Mucosa of gallbladder (tissue), 1 donor: Measurements from ENCODE around the gene FBXW2. TPM values are rescaled to one million over a fixed set of nuclear protein-coding genes. Genes with fewer than 3 reads are reported as not detected.
"Not testable (repeated sequence)": the region's sequence is repeated elsewhere in the genome, so short reads cannot be mapped to it uniquely, and the experiment has no call there.

Source experiments
- DNase-seq: peaks from one replicate; pipeline ENCODE4 v3.0.0-alpha.2; 2020; ENCODE audit warnings: low spot score
- total RNA-seq: library from RNA; stranded (reverse); gene quantifications from one replicate; pipeline ENCODE4 v1.2.1, GENCODE V29; 2021
- donor health status: DM: no; HTN: no; CAD: no.

FBXW2 gene
- total RNA-seq, 1 donor from 2014 or later, result 44.9 TPM

DNA sequence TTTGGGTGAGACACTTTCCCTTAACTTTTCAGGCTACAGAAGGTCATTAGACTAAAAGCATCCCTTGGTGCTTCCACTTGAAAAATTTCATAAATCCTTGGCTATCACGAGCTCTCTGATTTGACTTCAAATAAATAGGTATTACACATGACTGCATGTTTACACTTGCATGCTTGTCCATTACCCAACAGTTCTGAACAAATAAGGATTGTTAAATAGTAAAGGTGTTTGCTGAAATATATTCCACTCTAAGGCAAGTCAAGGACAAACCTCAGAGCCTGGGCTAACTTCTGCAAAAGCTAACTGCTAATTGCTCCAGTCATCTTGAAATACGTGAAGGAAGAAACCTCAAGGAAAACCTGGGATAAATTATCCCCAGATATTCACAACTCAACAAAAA lies 14.5 kb downstream of the FBXW2 start:
- no peak for DNase-seq

DNA sequence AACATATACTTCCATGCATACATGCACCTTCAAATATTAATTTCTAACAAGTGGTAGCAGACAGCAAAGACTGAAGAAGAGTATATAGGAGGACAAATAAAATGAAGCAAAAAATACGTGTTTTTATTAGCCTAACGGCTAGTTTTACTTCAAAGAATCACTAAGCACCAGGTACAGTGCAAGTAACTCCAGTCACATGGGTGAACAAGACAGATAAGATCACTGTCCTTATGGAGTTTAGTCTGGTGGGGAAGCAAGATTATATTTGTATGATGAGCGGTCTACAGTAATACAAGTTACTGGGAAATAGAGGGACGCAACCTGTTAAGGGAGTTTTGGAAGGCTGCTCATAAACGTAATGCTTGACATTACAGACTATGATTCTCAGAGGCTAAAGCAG lies 16.0 kb downstream of the FBXW2 start:
- no peak for DNase-seq

DNA sequence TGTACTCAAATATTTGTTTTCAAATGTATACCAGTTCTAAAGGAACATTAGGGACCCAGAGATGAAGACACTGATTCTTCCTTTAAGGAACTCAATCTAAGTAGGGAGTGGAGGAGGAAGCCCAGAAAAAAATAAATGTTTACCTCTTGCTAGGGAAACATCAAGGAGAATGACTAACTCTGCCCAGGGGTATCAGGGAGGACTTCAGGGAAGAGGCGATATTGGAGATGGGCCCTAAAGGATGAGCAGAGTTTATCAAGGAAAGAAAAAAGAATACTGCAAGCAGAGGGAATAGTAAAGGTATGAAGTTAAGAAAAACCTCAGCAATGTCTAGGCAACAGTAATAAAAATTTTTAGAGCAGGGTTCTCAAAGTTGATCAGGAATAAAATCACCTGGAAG lies 16.4 kb downstream of the FBXW2 start:
- DNase-seq, result no peak

DNA sequence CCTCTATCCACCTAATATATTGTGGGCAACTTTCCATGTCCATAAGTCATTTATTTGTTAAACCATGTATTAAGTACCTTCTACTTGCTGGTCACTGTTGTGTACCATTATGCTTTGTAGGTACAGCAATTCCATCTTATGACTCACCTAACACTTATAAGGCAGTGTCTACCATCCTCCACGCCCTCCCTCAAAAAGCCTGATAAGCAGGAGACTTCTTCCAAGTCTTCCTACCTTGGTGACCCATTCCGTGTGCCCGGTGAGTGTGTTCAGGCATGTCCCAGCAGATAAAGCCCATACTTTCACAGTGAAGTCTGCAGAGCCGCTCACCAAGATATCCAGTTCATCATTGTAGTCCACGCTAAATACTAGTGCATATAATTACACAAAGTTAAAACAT lies 17.4 kb downstream of the FBXW2 start:
- DNase-seq, result no peak

DNA sequence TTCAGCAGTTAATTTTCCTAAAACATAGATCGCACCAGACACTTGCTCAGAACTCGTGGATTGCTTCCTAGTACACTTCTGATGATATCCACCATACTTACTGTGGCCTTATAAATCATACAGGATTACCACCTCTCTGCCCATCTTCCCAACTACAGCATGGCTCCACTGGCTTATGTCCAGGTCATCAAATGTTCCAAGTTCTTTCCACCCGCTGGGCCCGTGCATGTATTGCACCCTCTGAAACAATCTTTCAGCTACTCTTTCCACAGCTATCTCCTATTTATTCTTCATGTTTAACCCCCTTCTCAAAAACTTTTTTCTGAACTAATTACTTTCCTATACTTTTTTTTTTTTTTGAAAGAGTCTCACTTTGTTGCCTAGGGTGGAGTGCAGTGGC lies 18.5 kb downstream of the FBXW2 start:
- DNase-seq, result no peak

DNA sequence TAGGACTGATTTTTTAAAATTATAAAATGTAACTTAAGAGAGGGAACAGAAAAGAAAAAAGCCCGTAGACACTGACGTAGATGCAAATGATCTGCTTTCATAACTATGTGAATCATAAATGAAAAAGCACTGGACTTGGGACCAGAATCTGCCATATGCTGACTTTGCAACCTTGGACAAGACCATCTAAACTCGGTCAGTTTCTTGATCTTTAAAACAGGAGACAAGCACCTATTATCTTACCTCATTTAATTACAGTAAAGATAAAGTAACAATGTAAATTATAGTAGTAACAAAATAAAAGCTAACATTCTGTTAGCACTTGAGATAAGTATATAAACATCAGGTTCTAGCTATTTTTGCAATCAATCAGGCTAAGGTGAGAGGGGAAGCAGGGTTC lies 20.0 kb downstream of the FBXW2 start:
- no peak for DNase-seq

DNA sequence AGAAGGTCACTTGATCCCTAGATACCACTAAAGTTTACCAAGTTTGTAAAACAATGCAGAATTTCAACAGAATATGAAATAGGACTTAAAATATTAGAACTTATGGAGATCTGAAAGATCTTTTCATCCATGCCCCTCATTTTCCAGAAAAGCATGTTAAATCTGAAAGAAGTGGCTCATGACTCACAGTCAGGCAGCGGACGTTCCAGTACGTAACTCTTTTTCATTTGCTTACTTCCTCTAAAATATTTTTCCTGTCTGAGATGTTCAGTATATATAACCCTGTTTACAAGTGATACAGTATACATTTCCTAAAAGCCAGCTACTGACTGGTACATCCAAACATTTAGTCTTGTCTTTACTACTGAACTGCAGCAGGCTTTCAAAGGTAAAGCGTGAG lies 22.3 kb downstream of the FBXW2 start:
- no peak for DNase-seq

DNA sequence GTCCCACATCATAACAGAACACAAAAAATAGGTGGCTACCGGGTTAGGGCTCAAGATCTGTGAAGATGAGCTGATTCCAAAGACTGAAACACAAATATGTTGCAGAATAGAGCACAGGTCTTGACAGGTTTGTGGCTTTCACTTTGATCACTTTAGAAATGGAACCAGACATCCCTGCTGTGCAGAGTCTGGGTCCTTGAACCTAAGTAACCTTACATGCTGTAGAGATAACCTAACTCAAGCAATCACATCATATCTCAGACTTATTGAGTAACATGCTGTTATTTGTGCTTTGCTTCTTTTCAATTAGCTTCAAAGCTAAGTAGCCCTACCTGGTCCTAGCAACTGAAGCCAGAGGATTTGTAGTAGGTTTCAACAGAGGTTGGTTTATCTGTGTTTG lies 24.3 kb downstream of the FBXW2 start:
- no peak for DNase-seq

DNA sequence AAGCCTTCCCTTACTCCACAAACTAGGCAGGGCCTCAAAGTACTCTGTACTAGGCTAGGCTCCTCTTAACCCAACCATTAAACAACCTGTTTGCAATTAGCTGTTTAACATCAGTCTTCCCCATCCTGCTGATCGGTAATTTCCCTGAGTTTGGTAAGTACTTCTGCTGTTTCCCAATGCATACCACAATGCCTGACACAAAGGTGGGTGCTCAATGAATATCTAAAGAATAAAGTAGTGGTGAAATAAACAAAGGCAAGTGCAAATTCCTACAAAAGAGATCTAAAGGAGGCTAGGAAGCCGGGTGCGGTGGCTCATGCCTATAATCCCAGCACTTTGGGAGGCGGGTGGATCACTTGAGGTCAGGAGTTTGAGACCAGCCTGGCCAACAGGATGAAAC lies 25.0 kb downstream of the FBXW2 start:
- no peak for DNase-seq

DNA sequence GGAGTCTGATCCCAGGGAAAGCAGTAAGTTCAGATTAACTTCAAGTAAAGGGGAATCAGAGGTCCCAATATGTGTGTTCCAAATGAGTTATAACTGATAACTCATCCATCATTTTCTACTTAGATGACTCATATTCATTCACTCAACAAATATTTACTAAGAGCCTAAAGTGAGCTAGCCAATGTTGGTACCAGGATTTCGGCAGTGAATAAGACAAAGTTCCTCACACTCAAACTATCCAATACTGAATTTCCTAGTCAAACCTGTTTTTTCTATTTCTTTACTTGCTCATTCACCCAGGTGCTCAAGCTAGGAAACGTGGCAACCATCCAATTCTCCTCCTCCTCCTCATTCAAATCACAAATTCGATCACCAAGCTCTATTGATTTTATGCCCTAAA lies 25.8 kb downstream of the FBXW2 start:
- DNase-seq, result no peak

DNA sequence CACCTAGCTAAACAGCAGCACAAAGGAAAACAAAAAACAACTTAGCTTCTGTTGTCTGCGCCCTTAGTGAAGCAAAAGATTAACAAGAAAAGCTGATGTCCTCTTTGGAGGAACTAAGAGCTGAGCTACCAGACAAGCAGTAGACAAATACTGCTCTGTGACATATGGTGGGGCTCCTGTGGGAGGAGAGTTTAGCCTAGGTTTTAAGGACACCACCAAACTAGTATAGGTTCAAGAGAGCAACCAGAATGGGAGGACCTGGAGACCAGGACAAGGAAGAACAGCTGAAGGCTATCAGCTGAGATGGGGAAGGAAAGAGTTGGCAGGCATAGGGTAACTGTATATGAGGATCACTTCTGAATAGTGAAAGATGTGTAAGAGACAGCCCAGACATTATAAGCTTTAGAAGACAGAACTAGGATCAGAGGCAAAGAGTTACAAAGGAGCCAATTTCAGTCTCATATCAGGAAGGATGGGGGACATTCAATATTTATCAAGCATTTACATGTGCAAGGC lies 27.2 kb downstream of the FBXW2 start:
- DNase-seq, result no peak

DNA sequence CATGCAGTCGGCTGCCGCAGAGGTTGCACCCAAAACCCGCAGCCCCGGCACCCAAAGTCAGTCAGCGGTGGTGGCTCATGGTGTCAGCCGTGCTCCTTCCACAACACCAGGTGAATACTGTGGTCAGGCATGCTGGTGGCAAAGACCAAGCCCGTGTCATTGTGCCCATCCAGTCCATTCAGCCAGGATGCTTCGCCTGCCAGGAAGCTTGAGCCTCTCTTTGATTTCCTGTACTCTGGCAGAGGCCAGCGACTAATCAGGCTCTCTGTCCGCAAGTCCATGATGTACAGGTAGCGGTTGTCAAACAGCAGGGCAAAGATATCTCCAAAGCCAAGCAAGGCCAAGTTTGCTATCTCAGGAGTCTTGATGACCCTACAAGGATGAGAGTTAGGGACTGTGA lies 28.7 kb downstream of the FBXW2 start:
- no peak for DNase-seq

DNA sequence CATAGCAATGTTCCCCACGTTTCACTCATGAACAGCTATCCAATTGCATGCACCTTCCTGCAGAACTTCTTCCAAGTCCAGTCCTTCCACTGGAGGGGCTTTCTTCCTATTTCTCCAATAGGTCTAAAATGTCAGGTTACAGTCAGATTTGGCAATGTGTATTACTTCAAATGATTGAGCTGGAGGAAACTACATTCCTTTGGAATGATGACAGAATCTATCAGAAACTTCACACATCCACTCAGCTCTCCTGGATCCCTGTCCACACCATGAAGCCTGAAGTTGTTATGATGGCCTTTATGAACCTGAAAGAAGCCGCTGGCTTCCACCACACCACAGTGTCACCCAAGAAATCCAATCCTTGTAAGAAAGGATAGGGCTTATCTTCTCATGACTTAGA lies 32.2 kb downstream of the FBXW2 start:
- no peak for DNase-seq

DNA sequence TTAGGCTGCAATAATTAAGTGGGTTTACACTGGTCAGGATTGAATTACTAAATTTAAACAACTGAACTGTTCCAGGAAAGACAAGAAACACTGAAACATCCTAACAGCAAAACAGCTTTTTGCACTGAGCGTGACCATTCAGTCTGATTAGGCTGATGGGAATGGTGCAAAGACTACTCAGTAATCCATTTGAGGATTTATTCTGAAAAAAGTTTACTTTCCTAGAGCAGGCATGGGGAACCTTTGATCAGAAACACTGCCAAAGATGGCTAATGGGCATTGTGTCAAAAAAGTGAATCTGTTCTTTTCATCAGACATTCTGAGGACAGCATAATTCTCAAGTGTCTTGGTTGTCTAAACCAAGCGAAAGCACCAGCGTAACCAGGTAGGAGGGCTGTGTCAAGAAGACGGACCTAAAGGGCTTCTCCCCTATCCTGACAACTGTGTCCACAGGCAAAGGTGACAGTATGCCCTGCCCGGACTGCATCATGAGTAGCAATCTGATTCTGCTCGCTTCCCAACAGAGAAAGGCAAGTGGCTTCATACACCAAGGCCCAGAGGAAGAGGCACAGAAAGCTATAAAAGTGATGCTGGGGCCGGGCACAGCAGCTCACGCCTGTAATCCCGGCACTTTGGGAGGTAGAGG lies 33.3 kb downstream of the FBXW2 start:
- DNase-seq, result no peak

DNA sequence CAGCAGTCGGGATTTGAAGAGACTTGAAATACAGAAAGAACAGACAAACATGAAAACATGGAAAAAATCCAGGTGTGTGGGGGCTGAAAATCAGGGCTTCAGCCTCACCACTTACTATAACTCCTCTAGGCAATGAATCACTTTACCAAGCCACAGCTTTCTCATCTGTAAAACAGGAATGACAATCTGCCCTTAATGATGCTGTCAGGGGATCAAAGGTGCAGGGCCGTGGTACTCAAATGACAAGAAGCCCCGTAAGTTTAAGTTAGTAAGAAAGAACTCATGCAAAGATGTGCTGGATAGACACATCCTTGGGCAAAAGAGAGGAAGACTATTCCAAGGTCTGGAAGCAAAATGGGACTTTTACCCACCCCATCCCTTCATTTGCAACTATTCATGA lies 34.7 kb downstream of the FBXW2 start:
- no peak for DNase-seq

DNA sequence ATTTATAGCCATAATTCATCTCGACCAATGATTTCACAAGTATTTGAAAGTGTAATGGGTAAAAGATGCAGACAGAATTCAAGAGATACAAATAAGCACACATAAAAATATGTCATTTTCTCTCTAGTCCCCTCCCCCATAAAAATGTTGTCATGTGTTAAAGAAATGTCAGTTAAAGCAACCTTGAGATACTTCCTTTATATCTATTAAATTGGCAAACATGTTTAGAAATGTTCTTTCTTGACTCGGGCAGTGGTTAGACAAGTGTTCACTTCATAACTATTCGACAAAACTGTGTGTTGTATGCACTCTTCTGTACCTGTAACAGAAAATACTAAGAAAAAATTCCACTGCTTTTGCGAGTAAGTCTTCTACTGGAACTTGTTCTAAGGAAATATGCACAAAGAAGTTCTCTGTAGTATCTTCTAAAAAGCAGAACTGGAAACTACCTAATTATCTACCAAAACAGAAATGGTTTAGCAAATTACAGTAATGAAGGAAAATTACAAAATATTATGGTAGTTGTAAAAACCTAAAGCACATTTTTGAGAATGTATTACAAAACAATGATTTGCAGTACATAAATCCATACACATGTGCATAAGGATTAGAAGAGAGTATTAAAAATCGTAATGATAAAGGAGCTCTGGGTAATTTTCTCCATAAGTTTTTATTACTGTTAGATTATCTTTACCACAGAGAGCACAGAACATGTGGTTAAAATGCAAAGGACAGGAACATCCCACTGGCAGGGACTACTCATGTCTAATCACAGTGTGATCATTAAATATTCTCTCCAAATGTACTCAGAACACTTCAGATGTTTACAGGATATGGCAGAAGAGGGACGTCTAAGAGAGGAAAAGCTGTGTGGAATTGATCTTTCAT lies 35.9 kb downstream of the FBXW2 start:
- no peak for DNase-seq

DNA sequence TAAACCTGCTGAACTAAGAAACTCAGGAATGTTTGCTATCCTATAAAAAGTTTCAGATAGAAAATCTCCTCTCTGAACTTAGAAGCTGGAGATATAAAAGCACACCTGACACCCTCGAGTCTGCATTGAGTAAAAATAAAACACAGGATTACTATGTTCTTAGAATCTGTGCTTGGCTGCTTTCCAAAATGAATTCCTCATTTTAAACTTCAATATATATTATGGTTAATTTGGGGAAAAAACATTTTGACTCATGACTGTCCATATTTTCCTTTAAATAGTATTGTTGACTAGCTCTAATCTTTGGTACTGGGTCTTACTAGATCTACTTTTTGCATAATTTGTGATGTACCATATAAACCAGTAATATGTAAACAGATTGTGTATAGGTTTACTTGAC lies 36.7 kb downstream of the FBXW2 start:
- no peak for DNase-seq

DNA sequence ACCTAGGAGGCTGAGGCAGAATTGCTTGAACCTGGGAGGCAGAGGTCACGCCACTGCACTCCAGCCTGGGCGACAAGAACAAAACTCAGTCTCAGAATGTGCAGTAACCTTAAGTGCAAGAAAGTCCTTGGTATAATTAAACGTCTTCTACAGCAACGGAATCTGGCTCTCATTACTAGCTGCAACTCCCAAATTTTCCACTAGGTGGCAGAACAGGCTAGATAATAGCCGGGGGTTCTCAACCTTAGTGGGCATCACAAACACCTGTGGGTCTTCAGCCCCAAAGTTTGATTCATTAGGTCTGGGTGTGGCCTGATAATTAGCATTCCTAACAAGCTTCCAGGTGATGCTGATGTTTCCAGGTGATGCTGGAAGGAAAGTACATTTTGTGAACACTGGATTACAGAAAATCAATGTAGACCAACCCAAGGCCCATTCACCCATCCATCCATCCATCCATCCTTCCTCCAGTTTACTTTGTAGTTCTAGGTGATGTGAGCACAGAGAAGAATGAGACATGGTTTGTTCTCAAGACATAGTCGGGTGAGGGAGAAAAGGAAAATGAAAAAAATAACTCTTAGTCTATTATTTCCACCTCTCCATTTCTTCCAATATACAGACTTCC lies 37.3 kb downstream of the FBXW2 start:
- DNase-seq, result peak; percentile 67

DNA sequence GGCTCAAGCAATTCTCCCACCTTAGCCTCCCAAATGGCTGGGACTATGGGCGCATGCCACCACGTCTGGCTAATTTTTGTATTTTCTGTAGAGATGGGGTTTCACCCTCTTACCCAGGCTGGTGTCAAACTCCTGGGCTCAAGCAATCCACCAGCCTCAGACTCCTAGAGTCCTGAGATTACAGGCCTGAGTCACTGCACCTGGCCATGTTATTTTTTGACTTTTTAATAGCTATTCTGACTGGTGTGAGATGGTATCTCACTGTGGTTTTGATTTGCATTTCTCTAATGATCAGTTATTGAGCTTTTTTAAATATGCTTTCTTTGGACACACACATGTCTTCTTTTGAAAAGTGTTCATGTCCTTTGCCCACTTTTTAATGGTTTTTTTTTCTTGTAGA lies 38.2 kb downstream of the FBXW2 start:
- no peak for DNase-seq

DNA sequence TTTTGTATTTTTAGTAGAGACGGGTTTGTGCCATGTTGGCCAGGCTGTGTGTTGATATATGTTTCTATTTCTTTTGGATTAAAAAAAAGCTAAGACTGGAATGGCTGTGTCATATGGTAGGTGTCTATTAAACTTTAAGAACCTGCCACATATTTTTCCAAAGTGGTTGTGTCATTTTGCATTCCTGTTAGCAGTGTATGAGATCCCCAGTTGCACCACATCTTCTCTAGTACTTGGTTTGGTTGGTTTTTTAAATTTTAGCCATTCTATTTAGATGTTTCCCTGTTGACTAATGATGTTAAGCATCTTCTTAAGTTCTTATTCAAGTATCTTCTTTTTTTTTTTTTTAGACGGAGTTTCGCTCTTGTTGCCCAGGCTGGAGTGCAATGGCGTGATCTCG lies 42.8 kb downstream of the FBXW2 start:
- no peak for DNase-seq

DNA sequence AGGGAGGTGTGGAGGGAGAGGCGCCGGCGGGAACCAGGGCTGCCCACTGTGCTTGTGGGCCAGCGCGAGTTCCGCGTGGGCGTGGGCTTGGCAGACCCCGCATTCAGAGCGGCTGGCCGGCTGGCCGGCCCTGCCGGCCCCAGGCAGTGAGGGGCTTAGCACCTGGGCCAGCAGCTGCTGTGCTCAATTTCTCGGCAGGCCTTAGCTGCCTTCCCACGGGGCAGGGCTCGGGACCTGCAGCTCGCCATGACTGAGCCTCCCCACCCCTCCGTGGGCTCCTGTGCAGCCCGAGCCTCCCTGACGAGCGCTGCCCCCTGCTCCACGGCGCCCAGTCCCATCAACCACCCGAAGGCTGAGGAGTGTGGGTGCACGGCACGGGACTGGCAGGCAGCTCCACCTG lies 46.9 kb downstream of the FBXW2 start:
- not testable (repeated sequence) for DNase-seq

DNA sequence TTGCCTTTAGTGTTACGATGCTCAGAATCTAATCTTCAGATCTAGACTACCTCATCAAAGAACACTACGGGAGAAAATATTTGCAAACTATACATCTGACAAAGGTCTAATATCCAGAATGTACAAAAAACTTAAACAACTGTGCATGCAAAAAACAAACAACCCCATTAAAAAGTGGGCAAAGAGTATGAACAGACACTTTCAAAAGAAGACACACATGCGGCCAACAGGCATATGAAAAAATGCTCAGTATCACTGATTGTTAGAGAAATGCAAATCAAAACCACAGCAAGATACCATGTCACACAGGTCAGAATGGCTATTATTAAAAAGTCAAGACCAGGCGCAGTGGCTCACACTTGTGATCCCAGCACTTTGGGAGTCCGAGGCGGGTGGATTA lies 47.9 kb downstream of the FBXW2 start:
- no peak for DNase-seq

DNA sequence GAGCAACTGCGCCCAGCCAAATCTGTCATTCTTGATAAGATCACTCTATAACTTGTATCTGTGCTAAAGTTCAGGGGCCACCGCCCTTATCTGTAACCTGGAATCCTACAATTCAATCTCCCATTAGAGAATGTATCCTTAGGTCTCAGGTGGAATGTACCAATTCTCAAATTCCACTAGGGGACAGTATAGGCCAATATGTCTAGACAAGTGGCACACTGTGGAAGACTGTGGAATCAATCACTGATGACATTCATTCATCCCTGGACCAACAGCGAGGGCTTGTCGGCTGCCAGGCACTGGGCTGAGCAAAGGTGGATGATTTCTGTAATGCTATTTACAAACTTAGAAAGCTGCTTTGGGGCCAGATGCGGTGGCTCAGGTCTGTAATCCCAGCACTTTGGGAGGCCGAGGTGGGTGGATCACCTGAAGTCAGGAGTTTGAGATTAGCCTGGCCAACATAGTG lies 50.2 kb downstream of the FBXW2 start:
- DNase-seq, result no peak
